ENCODE measurements around the gene PIK3C2B. TPM values are rescaled to one million over a fixed set of nuclear protein-coding genes. Genes with fewer than 3 reads are reported as not detected.

The PIK3C2B gene
- total and polyA plus RNA-seq, 4 donors: 2.8 to 14.9 (median 5.4) TPM

GRCh38 chr1:204498981-204499380 lies 4.4 kb upstream of the PIK3C2B start:
- Histone ChIP-seq H3K4me3 (ENCODE audit: low read depth in 1 of 3, low read length in 3 of 3) (no peak overlapping the region), H3K27ac (ENCODE audit: low read depth in 1 of 2, low read length in 2 of 2) (no peak overlapping the region), H3K4me1 (ENCODE audit: control insufficient read depth in 4 of 4, insufficient read depth in 4 of 4, low read length in 3 of 4) (peaks cover 3 to 20% (median 15%) of the 10 kb centered on the region in 4 donors), H3K27me3 (ENCODE audit: control insufficient read depth in 4 of 4, insufficient read depth in 4 of 4, low read length in 3 of 4) (no peaks in the 10 kb centered on the region), H3K9me3 (ENCODE audit: control insufficient read depth in 4 of 4, low read length in 3 of 4) (no peaks in the 10 kb centered on the region), H3K9ac (ENCODE audit: low read depth in 1 of 2, low read length in 2 of 2) (no peak overlapping the region), H3K36me3 (ENCODE audit: control insufficient read depth in 4 of 4, insufficient read depth in 3 of 4, low read depth in 1 of 4, low read length in 3 of 4) (no peaks in the 10 kb centered on the region)
- 79% methylated on average over 3 of the region's 3 CpGs for WGBS
- DNase-seq (ENCODE audit: low spot score): no peak
- TF ChIP-seq NR2F2 (IDR thresholded peaks at IDR 0.05) (no peak), HNF4G (IDR thresholded peaks at IDR 0.05) (no peak), FOXA1 (IDR thresholded peaks at IDR 0.05) (no peak), YY1 (IDR thresholded peaks at IDR 0.05) (no peak), TAF1 (conservative IDR thresholded peaks at IDR 0.05) (no peak), ATF3 (IDR thresholded peaks at IDR 0.05) (no peak), RAD21 (IDR thresholded peaks at IDR 0.05) (no peak), JUND (IDR thresholded peaks at IDR 0.05) (no peak), ZBTB33 (IDR thresholded peaks at IDR 0.05) (no peak), HNF4A (conservative IDR thresholded peaks at IDR 0.05) (no peak)

- Histone ChIP-seq H3K4me1 (ENCODE audit: control insufficient read depth in 4 of 4, insufficient read depth in 4 of 4, low read length in 3 of 4) (peaks cover 0 to 32% (median 24%) of the 10 kb centered on the region in 4 donors), H3K36me3 (ENCODE audit: control insufficient read depth in 4 of 4, insufficient read depth in 3 of 4, low read depth in 1 of 4, low read length in 3 of 4) (no peaks in the 10 kb centered on the region), H3K9me3 (ENCODE audit: control insufficient read depth in 4 of 4, low read length in 3 of 4) (no peaks in the 10 kb centered on the region), H3K27me3 (ENCODE audit: control insufficient read depth in 4 of 4, insufficient read depth in 4 of 4, low read length in 3 of 4) (no peaks in the 10 kb centered on the region), H3K9ac (ENCODE audit: low read depth in 1 of 2, low read length in 2 of 2) (no peak overlapping the region), H3K27ac (ENCODE audit: low read depth in 1 of 2, low read length in 2 of 2) (no peak overlapping the region), H3K4me3 (ENCODE audit: low read depth in 1 of 3, low read length in 3 of 3) (no peak overlapping the region)
- TF ChIP-seq RXRA (IDR thresholded peaks at IDR 0.05) (no peak), EGR1 (IDR thresholded peaks at IDR 0.05; ENCODE audit: low read depth in 2 of 2) (no peak), RAD21 (IDR thresholded peaks at IDR 0.05) (no peak), JUND (IDR thresholded peaks at IDR 0.05) (no peak), YY1 (IDR thresholded peaks at IDR 0.05) (no peak), ZBTB33 (IDR thresholded peaks at IDR 0.05) (no peak), FOXA1 (IDR thresholded peaks at IDR 0.05) (no peak), REST (IDR thresholded peaks at IDR 0.05) (no peak), SP1 (IDR thresholded peaks at IDR 0.05) (no peak), NR2F2 (IDR thresholded peaks at IDR 0.05) (no peak), ATF3 (IDR thresholded peaks at IDR 0.05) (no peak), TAF1 (conservative IDR thresholded peaks at IDR 0.05) (no peak), GABPA (IDR thresholded peaks at IDR 0.05 in 1 of 2, conservative IDR thresholded peaks at IDR 0.05 in 1 of 2) (no peak), CTCF (IDR thresholded peaks at IDR 0.05; ENCODE audit: low read depth, low read length, missing input control) (no peak), HNF4A (conservative IDR thresholded peaks at IDR 0.05) (no peak), FOXA2 (IDR thresholded peaks at IDR 0.05) (no peak), HNF4G (IDR thresholded peaks at IDR 0.05) (no peak), MAX (IDR thresholded peaks at IDR 0.05) (no peak)
- WGBS: 69% methylated on average over 6 of the region's 6 CpGs
- DNase-seq (ENCODE audit: low spot score): no peak
Observed at GRCh38 chr1:204495777-204496176, 1.2 kb upstream of the PIK3C2B start.
